Lower leg skin (tissue), 4 donors: Measurements from ENCODE around the gene POC1A. TPM values are rescaled to one million over a fixed set of nuclear protein-coding genes. Genes with fewer than 3 reads are reported as not detected.

Source experiments
- DNase-seq, 2 donors: peaks; one replicate each; pipeline ENCODE4 v3.0.0-alpha.2; 2019; ENCODE audit warnings: low spot score in 2 of 2
- H3K4me3 ChIP-seq: fragments of 200-600 bp; sonication (generic); 2 replicates; pipeline ENCODE4 v1.5.1; 2017; ENCODE audit warnings: mild to moderate bottlenecking, low read depth; ENCODE audit not compliant: poor library complexity, severe bottlenecking
- CTCF ChIP-seq, 3 donors: fragments of 450-650 bp; IDR thresholded peaks; one replicate each; pipeline ENCODE4 v1.5.1; 2016; ENCODE audit warnings: antibody characterized with exemption in 3 of 3, mild to moderate bottlenecking in 3 of 3, moderate library complexity in 2 of 3
- POLR2A ChIP-seq, 2 donors: fragments of 450-650 bp; IDR thresholded peaks; one replicate each; pipeline ENCODE4 v1.6.1; 2016 to 2017; ENCODE audit warnings: antibody characterized with exemption in 2 of 2, mild to moderate bottlenecking in 1 of 2, moderate library complexity in 1 of 2
- WGBS, 2 donors: methylation state at CpG; one replicate each; pipeline ENCODE4 v1.1.5; 2018; 5-methylcytosine and 5-hydroxymethylcytosine counted together
- intact Hi-C: fragments of 100-400 bp; cut with DNase I; formaldehyde crosslinking; loops from one replicate; pipeline ENCODE4 v1.15.0; 2023; ENCODE audit warnings: low total_unique reads
- total RNA-seq, 4 donors: library from RNA; depleted of rRNA; stranded (reverse); fragments of >200 nt; gene quantifications; one replicate each; pipeline ENCODE4 v1.1.0, GENCODE V29; 2016

POC1A gene
- total RNA-seq, 4 donors from 2014 or later: 1.6 to 4.9 (median 1.9) TPM

- peak; percentile 99 to 100 for DNase-seq
- 1% methylated on average over 33 to 43 of the region's 55 CpGs for WGBS, 2 donors
- H3K4me3 ChIP-seq: peak overlapping the region; percentile 28
- TF ChIP-seq POLR2A (IDR thresholded peaks at IDR 0.05) (no peak), CTCF (IDR thresholded peaks at IDR 0.05) (no peak)
- intact Hi-C loops: no loop called here
Measured at GRCh38 chr3:52056968-52057811, 97.0 kb downstream of the POC1A start.

GRCh38 chr3:52056521-52056967 is 97.7 kb downstream of the POC1A start, which contains the start of gene DUSP7:
DUSP7 (minus strand) TSS chr3:52056571; CDS start chr3:52056366, 205 bp downstream.
- peak within 1 kb of the TSS; percentile 64 for H3K4me3 ChIP-seq
- no peak for TF ChIP-seq POLR2A (IDR thresholded peaks at IDR 0.05)
- no peak for TF ChIP-seq CTCF (IDR thresholded peaks at IDR 0.05)
- intact Hi-C loops: no loop called here
- WGBS, 2 donors: 2% methylated on average over 7 to 12 of the region's 51 CpGs
- peak in 1 of 2 donors; percentile 93 for DNase-seq

GRCh38 chr3:52055537-52056351 is 98.5 kb downstream of the POC1A start:
- intact Hi-C loops: no loop called here
- no peak for DNase-seq
- WGBS, 2 donors: 0% methylated on average over 9 to 52 of the region's 94 CpGs
- peak overlapping the region; percentile 64 for H3K4me3 ChIP-seq
- TF ChIP-seq CTCF (IDR thresholded peaks at IDR 0.05) (no peak), POLR2A (IDR thresholded peaks at IDR 0.05) (no peak)

GRCh38 chr3:52054661-52055511 is 99.3 kb downstream of the POC1A start:
- intact Hi-C loops: no loop called here
- no peak for TF ChIP-seq POLR2A (IDR thresholded peaks at IDR 0.05)
- no peak for TF ChIP-seq CTCF (IDR thresholded peaks at IDR 0.05)
- WGBS, 2 donors: 2% methylated on average over 13 to 15 of the region's 26 CpGs
- H3K4me3 ChIP-seq: peak overlapping the region; percentile 64
- DNase-seq: no peak
